ENCODE data around the gene ZSCAN31. TPM values are rescaled to one million over a fixed set of nuclear protein-coding genes. Genes with fewer than 3 reads are reported as not detected.
A peak's percentile ranks its signal among the peaks of the same experiment; 100 is the strongest.

Gene ZSCAN31
- polyA plus RNA-seq, 3 donors = 0.25 to 0.35 TPM; not detected in 1

GRCh38 chr6:28282926-28283325 lies 53.0 kb downstream of the ZSCAN31 start:
- intact Hi-C loops (cut with micrococcal nuclease) = no loop called here
- Mint-ChIP-seq H3K27ac (no peak overlapping the region), H3K9me3 (peaks cover 4 to 7% (median 6%) of the 10 kb centered on the region in 7 donors), H3K36me3 (peaks cover 9 to 11% of the 10 kb centered on the region in 2 donors), H3K4me1 (peaks cover 12% of the 10 kb centered on the region), H3K27me3 (ENCODE audit: low read depth in 3 of 3) (peaks cover 7 to 10% (median 9%) of the 10 kb centered on the region in 3 donors), H3K4me3 (no peak overlapping the region)
- no peaks in the 10 kb centered on the region for H3K79me2 ChIP-seq (ENCODE audit: insufficient read depth, low read length)
- H2AFZ ChIP-seq (ENCODE audit: insufficient read depth, low read depth, low read length, poor library complexity, severe bottlenecking) = no peak overlapping the region
- no peaks in the 10 kb centered on the region for H4K20me1 ChIP-seq (ENCODE audit: insufficient read depth, low read length)
- no peak for TF ChIP-seq CTCF (IDR thresholded peaks at IDR 0.05)
- no peak for DNase-seq
- 100% methylated on average over 2 of the region's 2 CpGs for WGBS (ENCODE audit: insufficient coverage)
- peaks cover 0 to 3% of the 10 kb centered on the region in 2 donors for H3K9me3 ChIP-seq (replicated peaks in 1 of 2; ENCODE audit: control insufficient read depth in 1 of 2, insufficient read depth in 1 of 2, low read length in 2 of 2)
- no peak overlapping the region for H3K9ac ChIP-seq (ENCODE audit: insufficient read depth, low read length, poor library complexity, severe bottlenecking)
- H3K4me1 ChIP-seq (ENCODE audit: control insufficient read depth in 1 of 2, insufficient read depth in 2 of 2, low read length in 2 of 2) = peaks cover 8 to 15% of the 10 kb centered on the region in 2 donors
- H3K36me3 ChIP-seq (replicated peaks in 1 of 2; ENCODE audit: control insufficient read depth in 1 of 2, insufficient read depth in 2 of 2, low read length in 2 of 2) = no peaks in the 10 kb centered on the region
- H3K4me3 ChIP-seq (replicated peaks in 1 of 3; ENCODE audit: low read depth in 2 of 3, low read length in 3 of 3) = no peak overlapping the region
- no peak overlapping the region for H3K27ac ChIP-seq (ENCODE audit: low read depth in 1 of 2, low read length in 2 of 2)
- H3K27me3 ChIP-seq (ENCODE audit: control insufficient read depth in 2 of 2, insufficient read depth in 2 of 2, low read length in 2 of 2) = peaks cover 0 to 2% of the 10 kb centered on the region in 2 donors
- no peak overlapping the region for H3K4me2 ChIP-seq (replicated peaks; ENCODE audit: extremely low read depth, low read length, poor library complexity, severe bottlenecking)

DNA sequence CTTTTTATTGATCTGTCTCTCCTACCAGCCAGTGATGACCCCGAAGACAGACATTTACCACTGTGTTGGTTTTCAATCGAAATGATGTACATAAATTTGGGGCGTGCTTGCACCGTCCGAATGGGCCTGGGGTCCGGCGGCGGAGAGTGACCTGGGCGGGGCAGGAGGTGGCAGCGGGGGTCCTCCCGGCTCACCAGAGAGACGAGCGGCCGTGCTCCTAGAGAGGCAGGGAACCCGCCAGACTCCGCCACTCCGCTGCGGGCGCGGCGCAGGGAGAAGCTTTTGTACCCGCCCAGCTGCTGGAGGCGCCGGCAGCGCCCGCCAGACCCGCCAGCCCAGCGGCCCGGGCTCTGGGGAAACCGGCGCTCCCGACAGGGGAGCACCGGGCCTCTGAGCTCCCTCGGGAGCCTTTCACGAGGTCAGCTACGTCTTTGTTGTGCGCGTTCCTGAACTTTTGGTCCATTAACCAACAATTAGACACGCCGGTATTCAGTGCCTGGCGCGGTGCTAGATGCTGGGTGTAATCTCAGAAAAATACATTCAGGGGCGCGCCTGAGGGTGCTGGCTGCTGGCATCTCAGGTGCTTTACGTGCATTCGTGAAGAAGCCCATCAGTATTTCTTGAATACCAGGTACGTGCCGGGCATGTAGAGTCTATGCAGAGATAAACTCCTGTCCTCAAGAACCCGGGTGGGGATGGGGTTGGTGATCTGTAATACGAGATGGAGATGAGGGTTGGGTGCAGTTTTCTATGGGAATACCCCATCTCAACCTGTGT lies 54.5 kb downstream of the ZSCAN31 start, which contains the start of gene PGBD1:
PGBD1 (plus strand) TSS at position 285 of the 777 bp plus-strand sequence. CDS start 2,242 bp downstream, outside the sequence.
- peaks cover 13 to 16% of the 10 kb centered on the region in 2 donors for H3K36me3 Mint-ChIP-seq
- TF ChIP-seq CTCF (IDR thresholded peaks at IDR 0.05) = no peak
- peaks cover 8 to 15% of the 10 kb centered on the region in 2 donors for H3K4me1 ChIP-seq (ENCODE audit: control insufficient read depth in 1 of 2, insufficient read depth in 2 of 2, low read length in 2 of 2)
- no peak within 1 kb of the TSS for H3K27ac Mint-ChIP-seq
- H3K4me3 ChIP-seq (replicated peaks in 1 of 3; ENCODE audit: low read depth in 2 of 3, low read length in 3 of 3) = peak within 1 kb of the TSS; percentile 32 to 74 (median 35)
- H3K4me1 Mint-ChIP-seq = peaks cover 12% of the 10 kb centered on the region
- H3K9ac ChIP-seq (ENCODE audit: insufficient read depth, low read length, poor library complexity, severe bottlenecking) = peak within 1 kb of the TSS; percentile 47
- peak within 1 kb of the TSS; percentile 74 to 92 for H3K4me3 Mint-ChIP-seq
- peaks cover 6 to 12% of the 10 kb centered on the region in 2 donors for H3K36me3 ChIP-seq (replicated peaks in 1 of 2; ENCODE audit: control insufficient read depth in 1 of 2, insufficient read depth in 2 of 2, low read length in 2 of 2)
- H3K27ac ChIP-seq (ENCODE audit: low read depth in 1 of 2, low read length in 2 of 2) = no peak within 1 kb of the TSS
- H3K27me3 Mint-ChIP-seq (ENCODE audit: low read depth in 3 of 3) = peaks cover 7 to 10% (median 9%) of the 10 kb centered on the region in 3 donors
- peaks cover 4 to 7% (median 6%) of the 10 kb centered on the region in 7 donors for H3K9me3 Mint-ChIP-seq
- no peaks in the 10 kb centered on the region for H4K20me1 ChIP-seq (ENCODE audit: insufficient read depth, low read length)
- peak within 1 kb of the TSS; percentile 91 for H2AFZ ChIP-seq (ENCODE audit: insufficient read depth, low read depth, low read length, poor library complexity, severe bottlenecking)
- peaks cover 0 to 2% of the 10 kb centered on the region in 2 donors for H3K27me3 ChIP-seq (ENCODE audit: control insufficient read depth in 2 of 2, insufficient read depth in 2 of 2, low read length in 2 of 2)
- intact Hi-C loops (cut with micrococcal nuclease) = no loop called here
- WGBS (ENCODE audit: insufficient coverage) = under 1% methylated on average over 48 of the region's 50 CpGs
- peak within 1 kb of the TSS; percentile 78 for H3K4me2 ChIP-seq (replicated peaks; ENCODE audit: extremely low read depth, low read length, poor library complexity, severe bottlenecking)
- H3K79me2 ChIP-seq (ENCODE audit: insufficient read depth, low read length) = no peaks in the 10 kb centered on the region
- peak; percentile 8 to 15 (median 14) for DNase-seq
- peaks cover 0 to 3% of the 10 kb centered on the region in 2 donors for H3K9me3 ChIP-seq (replicated peaks in 1 of 2; ENCODE audit: control insufficient read depth in 1 of 2, insufficient read depth in 1 of 2, low read length in 2 of 2)
